GM23338 (cell line): ENCODE results near the gene SLC24A4. TPM values are rescaled to one million over a fixed set of nuclear protein-coding genes. Genes with fewer than 3 reads are reported as not detected.

ENCODE experiments used
- ATAC-seq: fragments of 200-7000 bp; cut with Tn5 transposase; 3 replicates; pipeline ENCODE4 v1.9.1; 2020
- DNase-seq: peaks from one replicate; pipeline ENCODE4 v3.0.0-alpha.2; 2015; ENCODE audit warnings: low spot score
- H2AFZ ChIP-seq: fragments of 200-600 bp; sonication (generic); 2 replicates; pipeline ENCODE4 v1.8.0; 2016; ENCODE audit warnings: antibody characterized with exemption, mild to moderate bottlenecking, moderate library complexity
- H3F3A ChIP-seq: fragments of 200-600 bp; sonication (generic); replicated peaks from 2 replicates; pipeline ENCODE4 v1.8.0; 2017; ENCODE audit warnings: antibody characterized with exemption, mixed run types, low read depth
- H3K27ac ChIP-seq: fragments of 200-600 bp; sonication (generic); 2 replicates; pipeline ENCODE4 v1.6.1; 2016; ENCODE audit warnings: low read depth
- H3K27me3 ChIP-seq: fragments of 200-600 bp; sonication (generic); 2 replicates; pipeline ENCODE4 v1.8.0; 2016; ENCODE audit warnings: mild to moderate bottlenecking, mixed run types, moderate library complexity; ENCODE audit not compliant: insufficient read depth
- H3K36me3 ChIP-seq: fragments of 200-600 bp; sonication (generic); 2 replicates; pipeline ENCODE4 v1.8.0; 2016; ENCODE audit warnings: mild to moderate bottlenecking; ENCODE audit not compliant: insufficient read depth
- H3K4me1 ChIP-seq: fragments of 200-600 bp; sonication (generic); 2 replicates; pipeline ENCODE4 v1.8.0; 2016; ENCODE audit warnings: mild to moderate bottlenecking, moderate library complexity; ENCODE audit not compliant: insufficient read depth
- H3K4me2 ChIP-seq: fragments of 200-600 bp; sonication (generic); 2 replicates; pipeline ENCODE4 v1.7.1; 2017; ENCODE audit warnings: mixed run types
- H3K4me3 ChIP-seq: fragments of 200-600 bp; sonication (generic); 2 replicates; pipeline ENCODE4 v1.6.1; 2016; ENCODE audit warnings: mixed run types
- H3K79me2 ChIP-seq: fragments of 200-600 bp; sonication (generic); replicated peaks from 2 replicates; pipeline ENCODE4 v1.8.0; 2017; ENCODE audit warnings: mild to moderate bottlenecking; ENCODE audit not compliant: insufficient read depth
- H3K9me2 ChIP-seq: fragments of 200-600 bp; sonication (generic); 2 replicates; pipeline ENCODE4 v1.8.0; 2017; ENCODE audit not compliant: insufficient read depth
- H4K20me1 ChIP-seq: fragments of 200-600 bp; sonication (generic); replicated peaks from 2 replicates; pipeline ENCODE4 v1.8.0; 2017; ENCODE audit warnings: mild to moderate bottlenecking; ENCODE audit not compliant: insufficient read depth
- H3K27ac Mint-ChIP-seq: 2 replicates; pipeline ENCODE4 v1.8.0; 2020; ENCODE audit warnings: inconsistent platforms, mild to moderate bottlenecking, moderate library complexity, mixed read lengths
- H3K27me3 Mint-ChIP-seq: 3 replicates; pipeline ENCODE4 v1.8.0; 2022; ENCODE audit warnings: low read depth, mild to moderate bottlenecking, moderate library complexity, mixed read lengths, inconsistent platforms; ENCODE audit not compliant: insufficient read depth, poor library complexity
- H3K36me3 Mint-ChIP-seq: 3 replicates; pipeline ENCODE4 v1.8.0; 2021; ENCODE audit warnings: low read depth, mild to moderate bottlenecking, inconsistent platforms, moderate library complexity, mixed read lengths
- H3K4me1 Mint-ChIP-seq: 3 replicates; pipeline ENCODE4 v1.8.0; 2020; ENCODE audit warnings: mild to moderate bottlenecking, inconsistent platforms, mixed read lengths
- H3K4me3 Mint-ChIP-seq: 3 replicates; pipeline ENCODE4 v1.8.0; 2021; ENCODE audit warnings: moderate library complexity, mild to moderate bottlenecking, inconsistent platforms, mixed read lengths
- H3K9me3 Mint-ChIP-seq: 3 replicates; pipeline ENCODE4 v1.8.0; 2020; ENCODE audit warnings: moderate library complexity, mild to moderate bottlenecking, inconsistent platforms, mixed read lengths
- CREB1 ChIP-seq: fragments of 250-450 bp; sonication (Bioruptor Pico); IDR thresholded peaks from 2 replicates; pipeline ENCODE4 v1.5.0; 2020; ENCODE audit warnings: low read depth, mild to moderate bottlenecking, moderate library complexity
- EZH2 ChIP-seq: fragments of 200-600 bp; sonication (generic); IDR thresholded peaks from one replicate; pipeline ENCODE4 v1.8.0; 2017; ENCODE audit warnings: antibody characterized with exemption, mild to moderate bottlenecking, low read depth; ENCODE audit not compliant: unreplicated experiment
- NANOG ChIP-seq: IDR thresholded peaks from 2 replicates; pipeline ENCODE4 v1.6.1; 2016; ENCODE audit warnings: antibody characterized with exemption, borderline replicate concordance
- POLR2AphosphoS5 ChIP-seq: IDR thresholded peaks from 2 replicates; pipeline ENCODE4 v1.6.1; 2016; ENCODE audit warnings: antibody characterized with exemption, low read depth
- STAT1 ChIP-seq: IDR thresholded peaks from one replicate; pipeline ENCODE4 v1.6.1; 2016; ENCODE audit warnings: antibody characterized with exemption; ENCODE audit not compliant: unreplicated experiment
- ZNF331 ChIP-seq: fragments of 250-450 bp; sonication (Bioruptor Pico); IDR thresholded peaks from 2 replicates; pipeline ENCODE4 v1.5.0; 2020; ENCODE audit warnings: low read depth, mild to moderate bottlenecking, moderate library complexity
- polyA plus RNA-seq: library from polyadenylated mRNA; unstranded; fragments of >200 nt; fragmentation: Nextera tagmentation; extraction: Ambion mirVana; gene quantifications from 2 replicates; pipeline ENCODE4 v1.2.1, GENCODE V29; 2016
- total RNA-seq: library from RNA; depleted of rRNA; stranded (reverse); fragments of >200 nt; shearing (Covaris generic); gene quantifications from 2 replicates; pipeline ENCODE4 v1.2.3, GENCODE V29; 2014
- TF ChIP-seq, protein P1 (sequence below): IDR thresholded peaks from 2 replicates; pipeline ENCODE4 v1.6.1; 2016; ENCODE audit warnings: antibody characterized with exemption
- TF ChIP-seq, protein P2 (sequence below): fragments of 250-450 bp; sonication (Bioruptor Pico); IDR thresholded peaks from 2 replicates; pipeline ENCODE4 v1.5.0; 2020; ENCODE audit warnings: mild to moderate bottlenecking, moderate library complexity
- TF ChIP-seq, protein P3 (sequence below): IDR thresholded peaks from one replicate; pipeline ENCODE4 v1.6.1; 2018; ENCODE audit warnings: antibody characterized with exemption; ENCODE audit not compliant: unreplicated experiment

SLC24A4 gene
- total and polyA plus RNA-seq, 2 experiments from 2014 or later, result 0.06 to 0.38 TPM

GRCh38 chr14:92287987-92288386 is 35.0 kb upstream of the SLC24A4 start:
- no peaks in the 10 kb centered on the region for H3K9me2 ChIP-seq
- Mint-ChIP-seq H3K36me3 (no peaks in the 10 kb centered on the region), H3K27ac (no peak overlapping the region), H3K9me3 (no peaks in the 10 kb centered on the region), H3K4me3 (no peak overlapping the region), H3K4me1 (no peaks in the 10 kb centered on the region), H3K27me3 (peaks cover 2% of the 10 kb centered on the region)
- H3F3A ChIP-seq, result no peaks in the 10 kb centered on the region
- H3K27me3 ChIP-seq, result no peaks in the 10 kb centered on the region
- no peak overlapping the region for H3K4me2 ChIP-seq
- DNase-seq (no peak), ATAC-seq (no peak)
- H2AFZ ChIP-seq, result no peak overlapping the region
- no peaks in the 10 kb centered on the region for H4K20me1 ChIP-seq
- no peaks in the 10 kb centered on the region for H3K4me1 ChIP-seq
- no peak overlapping the region for H3K27ac ChIP-seq
- H3K4me3 ChIP-seq, result no peak overlapping the region
- H3K36me3 ChIP-seq, result no peaks in the 10 kb centered on the region
- no peaks in the 10 kb centered on the region for H3K79me2 ChIP-seq
- TF ChIP-seq, protein P1, sequence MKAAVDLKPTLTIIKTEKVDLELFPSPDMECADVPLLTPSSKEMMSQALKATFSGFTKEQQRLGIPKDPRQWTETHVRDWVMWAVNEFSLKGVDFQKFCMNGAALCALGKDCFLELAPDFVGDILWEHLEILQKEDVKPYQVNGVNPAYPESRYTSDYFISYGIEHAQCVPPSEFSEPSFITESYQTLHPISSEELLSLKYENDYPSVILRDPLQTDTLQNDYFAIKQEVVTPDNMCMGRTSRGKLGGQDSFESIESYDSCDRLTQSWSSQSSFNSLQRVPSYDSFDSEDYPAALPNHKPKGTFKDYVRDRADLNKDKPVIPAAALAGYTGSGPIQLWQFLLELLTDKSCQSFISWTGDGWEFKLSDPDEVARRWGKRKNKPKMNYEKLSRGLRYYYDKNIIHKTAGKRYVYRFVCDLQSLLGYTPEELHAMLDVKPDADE, result no peak
- TF ChIP-seq POLR2AphosphoS5 (no peak), EZH2 (no peak), ZNF331 (CRISPR knock-in tag) (no peak), STAT1 (no peak), NANOG (no peak), CREB1 (no peak)
- TF ChIP-seq, protein P2, sequence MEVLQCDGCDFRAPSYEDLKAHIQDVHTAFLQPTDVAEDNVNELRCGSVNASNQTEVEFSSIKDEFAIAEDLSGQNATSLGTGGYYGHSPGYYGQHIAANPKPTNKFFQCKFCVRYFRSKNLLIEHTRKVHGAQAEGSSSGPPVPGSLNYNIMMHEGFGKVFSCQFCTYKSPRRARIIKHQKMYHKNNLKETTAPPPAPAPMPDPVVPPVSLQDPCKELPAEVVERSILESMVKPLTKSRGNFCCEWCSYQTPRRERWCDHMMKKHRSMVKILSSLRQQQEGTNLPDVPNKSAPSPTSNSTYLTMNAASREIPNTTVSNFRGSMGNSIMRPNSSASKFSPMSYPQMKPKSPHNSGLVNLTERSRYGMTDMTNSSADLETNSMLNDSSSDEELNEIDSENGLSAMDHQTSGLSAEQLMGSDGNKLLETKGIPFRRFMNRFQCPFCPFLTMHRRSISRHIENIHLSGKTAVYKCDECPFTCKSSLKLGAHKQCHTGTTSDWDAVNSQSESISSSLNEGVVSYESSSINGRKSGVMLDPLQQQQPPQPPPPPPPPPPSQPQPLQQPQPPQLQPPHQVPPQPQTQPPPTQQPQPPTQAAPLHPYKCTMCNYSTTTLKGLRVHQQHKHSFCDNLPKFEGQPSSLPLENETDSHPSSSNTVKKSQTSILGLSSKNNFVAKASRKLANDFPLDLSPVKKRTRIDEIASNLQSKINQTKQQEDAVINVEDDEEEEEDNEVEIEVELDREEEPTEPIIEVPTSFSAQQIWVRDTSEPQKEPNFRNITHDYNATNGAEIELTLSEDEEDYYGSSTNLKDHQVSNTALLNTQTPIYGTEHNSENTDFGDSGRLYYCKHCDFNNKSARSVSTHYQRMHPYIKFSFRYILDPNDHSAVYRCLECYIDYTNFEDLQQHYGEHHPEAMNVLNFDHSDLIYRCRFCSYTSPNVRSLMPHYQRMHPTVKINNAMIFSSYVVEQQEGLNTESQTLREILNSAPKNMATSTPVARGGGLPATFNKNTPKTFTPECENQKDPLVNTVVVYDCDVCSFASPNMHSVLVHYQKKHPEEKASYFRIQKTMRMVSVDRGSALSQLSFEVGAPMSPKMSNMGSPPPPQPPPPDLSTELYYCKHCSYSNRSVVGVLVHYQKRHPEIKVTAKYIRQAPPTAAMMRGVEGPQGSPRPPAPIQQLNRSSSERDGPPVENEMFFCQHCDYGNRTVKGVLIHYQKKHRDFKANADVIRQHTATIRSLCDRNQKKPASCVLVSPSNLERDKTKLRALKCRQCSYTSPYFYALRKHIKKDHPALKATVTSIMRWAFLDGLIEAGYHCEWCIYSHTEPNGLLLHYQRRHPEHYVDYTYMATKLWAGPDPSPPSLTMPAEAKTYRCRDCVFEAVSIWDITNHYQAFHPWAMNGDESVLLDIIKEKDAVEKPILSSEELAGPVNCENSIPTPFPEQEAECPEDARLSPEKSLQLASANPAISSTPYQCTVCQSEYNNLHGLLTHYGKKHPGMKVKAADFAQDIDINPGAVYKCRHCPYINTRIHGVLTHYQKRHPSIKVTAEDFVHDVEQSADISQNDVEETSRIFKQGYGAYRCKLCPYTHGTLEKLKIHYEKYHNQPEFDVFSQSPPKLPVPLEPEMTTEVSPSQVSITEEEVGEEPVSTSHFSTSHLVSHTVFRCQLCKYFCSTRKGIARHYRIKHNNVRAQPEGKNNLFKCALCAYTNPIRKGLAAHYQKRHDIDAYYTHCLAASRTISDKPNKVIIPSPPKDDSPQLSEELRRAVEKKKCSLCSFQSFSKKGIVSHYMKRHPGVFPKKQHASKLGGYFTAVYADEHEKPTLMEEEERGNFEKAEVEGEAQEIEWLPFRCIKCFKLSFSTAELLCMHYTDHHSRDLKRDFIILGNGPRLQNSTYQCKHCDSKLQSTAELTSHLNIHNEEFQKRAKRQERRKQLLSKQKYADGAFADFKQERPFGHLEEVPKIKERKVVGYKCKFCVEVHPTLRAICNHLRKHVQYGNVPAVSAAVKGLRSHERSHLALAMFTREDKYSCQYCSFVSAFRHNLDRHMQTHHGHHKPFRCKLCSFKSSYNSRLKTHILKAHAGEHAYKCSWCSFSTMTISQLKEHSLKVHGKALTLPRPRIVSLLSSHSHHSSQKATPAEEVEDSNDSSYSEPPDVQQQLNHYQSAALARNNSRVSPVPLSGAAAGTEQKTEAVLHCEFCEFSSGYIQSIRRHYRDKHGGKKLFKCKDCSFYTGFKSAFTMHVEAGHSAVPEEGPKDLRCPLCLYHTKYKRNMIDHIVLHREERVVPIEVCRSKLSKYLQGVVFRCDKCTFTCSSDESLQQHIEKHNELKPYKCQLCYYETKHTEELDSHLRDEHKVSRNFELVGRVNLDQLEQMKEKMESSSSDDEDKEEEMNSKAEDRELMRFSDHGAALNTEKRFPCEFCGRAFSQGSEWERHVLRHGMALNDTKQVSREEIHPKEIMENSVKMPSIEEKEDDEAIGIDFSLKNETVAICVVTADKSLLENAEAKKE (CRISPR knock-in tag), result no peak
- TF ChIP-seq, protein P3, sequence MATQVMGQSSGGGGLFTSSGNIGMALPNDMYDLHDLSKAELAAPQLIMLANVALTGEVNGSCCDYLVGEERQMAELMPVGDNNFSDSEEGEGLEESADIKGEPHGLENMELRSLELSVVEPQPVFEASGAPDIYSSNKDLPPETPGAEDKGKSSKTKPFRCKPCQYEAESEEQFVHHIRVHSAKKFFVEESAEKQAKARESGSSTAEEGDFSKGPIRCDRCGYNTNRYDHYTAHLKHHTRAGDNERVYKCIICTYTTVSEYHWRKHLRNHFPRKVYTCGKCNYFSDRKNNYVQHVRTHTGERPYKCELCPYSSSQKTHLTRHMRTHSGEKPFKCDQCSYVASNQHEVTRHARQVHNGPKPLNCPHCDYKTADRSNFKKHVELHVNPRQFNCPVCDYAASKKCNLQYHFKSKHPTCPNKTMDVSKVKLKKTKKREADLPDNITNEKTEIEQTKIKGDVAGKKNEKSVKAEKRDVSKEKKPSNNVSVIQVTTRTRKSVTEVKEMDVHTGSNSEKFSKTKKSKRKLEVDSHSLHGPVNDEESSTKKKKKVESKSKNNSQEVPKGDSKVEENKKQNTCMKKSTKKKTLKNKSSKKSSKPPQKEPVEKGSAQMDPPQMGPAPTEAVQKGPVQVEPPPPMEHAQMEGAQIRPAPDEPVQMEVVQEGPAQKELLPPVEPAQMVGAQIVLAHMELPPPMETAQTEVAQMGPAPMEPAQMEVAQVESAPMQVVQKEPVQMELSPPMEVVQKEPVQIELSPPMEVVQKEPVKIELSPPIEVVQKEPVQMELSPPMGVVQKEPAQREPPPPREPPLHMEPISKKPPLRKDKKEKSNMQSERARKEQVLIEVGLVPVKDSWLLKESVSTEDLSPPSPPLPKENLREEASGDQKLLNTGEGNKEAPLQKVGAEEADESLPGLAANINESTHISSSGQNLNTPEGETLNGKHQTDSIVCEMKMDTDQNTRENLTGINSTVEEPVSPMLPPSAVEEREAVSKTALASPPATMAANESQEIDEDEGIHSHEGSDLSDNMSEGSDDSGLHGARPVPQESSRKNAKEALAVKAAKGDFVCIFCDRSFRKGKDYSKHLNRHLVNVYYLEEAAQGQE, result no peak
